SK-N-SH (cell line): ENCODE data around the gene FOXA2. TPM values are rescaled to one million over a fixed set of nuclear protein-coding genes. Genes with fewer than 3 reads are reported as not detected.

Experiments used
- CTCF ChIA-PET: fragments of 300-600, 350-600 bp; formaldehyde crosslinking; extraction: SDS; loops from one replicate; lab custom pipeline; 2021; lab: Yijun Ruan, JAX
- POLR2A ChIA-PET: fragments of 350-600 bp; sonication (Branson Sonifier 250); formaldehyde crosslinking; extraction: SDS; loops from one replicate; lab custom pipeline; 2020; ENCODE audit warnings: antibody characterized with exemption, inconsistent platforms; lab: Yijun Ruan, JAX
- DNase-seq: peaks from one replicate; pipeline ENCODE4 v3.0.0; 2012
- H2AFZ ChIP-seq: fragments of 200-600 bp; sonication (generic); 2 replicates; pipeline ENCODE4 v1.8.1; 2016; ENCODE audit warnings: antibody characterized with exemption, mild to moderate bottlenecking, low read depth
- H3F3A ChIP-seq: fragments of 200-600 bp; sonication (generic); replicated peaks from 2 replicates; pipeline ENCODE3; 2016; ENCODE audit warnings: antibody characterized with exemption, mild to moderate bottlenecking; ENCODE audit not compliant: insufficient read depth
- H3K27ac ChIP-seq, 2 experiments: fragments of 200-500 bp in 1 of 2; fragments of 200-600 bp in 1 of 2; sonication (Bioruptor generic) in 1 of 2; sonication (generic), shearing (Covaris generic) in 1 of 2; 2 replicates each; pipeline versions ENCODE4 v1.5.1 to v1.6.1; 2014 to 2016; ENCODE audit warnings: low read depth in 2 of 2, inconsistent platforms in 1 of 2, low read length in 1 of 2, mild to moderate bottlenecking in 1 of 2, mixed read lengths in 1 of 2
- H3K27me3 ChIP-seq: fragments of 200-600 bp; sonication (generic), shearing (Covaris generic); 2 replicates; pipeline ENCODE4 v1.6.1; 2016; ENCODE audit warnings: mixed run types; ENCODE audit not compliant: insufficient read depth
- H3K36me3 ChIP-seq, 2 experiments: fragments of 200-500 bp in 1 of 2; fragments of 200-600 bp in 1 of 2; sonication (Bioruptor generic) in 1 of 2; sonication (generic) in 1 of 2; replicated peaks in 1 of 2; 2 replicates each; pipeline versions ENCODE3 to v1.5.1; 2014 to 2016; ENCODE audit warnings: low read length in 1 of 2, mild to moderate bottlenecking in 1 of 2; ENCODE audit not compliant: insufficient read depth in 2 of 2, control insufficient read depth in 1 of 2
- H3K4me1 ChIP-seq, 2 experiments: fragments of 200-500 bp in 1 of 2; fragments of 200-600 bp in 1 of 2; sonication (Bioruptor generic) in 1 of 2; sonication (generic), shearing (Covaris generic) in 1 of 2; 2 replicates each; pipeline versions ENCODE4 v1.5.1 to v1.6.1; 2014 to 2016; ENCODE audit warnings: low read depth in 1 of 2, low read length in 1 of 2, mixed run types in 1 of 2; ENCODE audit not compliant: insufficient read depth in 2 of 2, control insufficient read depth in 1 of 2
- H3K4me2 ChIP-seq: fragments of 200-600 bp; sonication (generic), shearing (Covaris generic); 2 replicates; pipeline ENCODE4 v1.6.1; 2017; ENCODE audit warnings: mixed run types
- H3K4me3 ChIP-seq, 2 experiments: fragments of 200-500 bp in 1 of 2; fragments of 200-600 bp in 1 of 2; sonication (Bioruptor generic) in 1 of 2; sonication (generic), shearing (Covaris generic) in 1 of 2; 2 replicates each; pipeline versions ENCODE4 v1.5.1 to v1.8.1; 2014 to 2016; ENCODE audit warnings: low read depth in 2 of 2, inconsistent platforms in 1 of 2, low read length in 1 of 2, mild to moderate bottlenecking in 1 of 2, mixed read lengths in 1 of 2, moderate library complexity in 1 of 2
- H3K79me2 ChIP-seq: fragments of 200-600 bp; sonication (generic); 2 replicates; pipeline ENCODE4 v1.8.1; 2017; ENCODE audit warnings: mild to moderate bottlenecking; ENCODE audit not compliant: insufficient read depth
- H3K9ac ChIP-seq: fragments of 200-600 bp; sonication (generic); 2 replicates; pipeline ENCODE4 v1.6.1; 2017; ENCODE audit warnings: mixed run types
- H3K9me2 ChIP-seq: fragments of 200-600 bp; sonication (generic); 2 replicates; pipeline ENCODE4 v1.6.1; 2017; ENCODE audit warnings: mixed run types
- H3K9me3 ChIP-seq: fragments of 200-600 bp; sonication (generic); 2 replicates; pipeline ENCODE4 v1.6.1; 2017; ENCODE audit warnings: mixed run types, mild to moderate bottlenecking, moderate library complexity
- H4K20me1 ChIP-seq: fragments of 200-600 bp; sonication (generic); 2 replicates; pipeline ENCODE4 v1.6.1; 2017; ENCODE audit warnings: mild to moderate bottlenecking, mixed run types; ENCODE audit not compliant: insufficient read depth
- EP300 ChIP-seq, 2 experiments: IDR thresholded peaks; 2 replicates each; pipeline versions ENCODE4 v1.4.0 to v1.6.1; 2012; ENCODE audit warnings: borderline replicate concordance in 1 of 2, low read depth in 1 of 2, low read length in 1 of 2
- EZH2phosphoT487 ChIP-seq: fragments of 200-600 bp; sonication (generic); IDR thresholded peaks from 2 replicates; pipeline ENCODE4 v1.6.1; 2017; ENCODE audit warnings: low read depth, mixed run types, mild to moderate bottlenecking, antibody characterized with exemption, moderate library complexity, borderline replicate concordance
- FOSL2 ChIP-seq: IDR thresholded peaks from 2 replicates; pipeline ENCODE4 v1.4.0; 2012; ENCODE audit warnings: low read depth, mild to moderate bottlenecking, moderate library complexity, borderline replicate concordance
- FOXJ3 ChIP-seq: sonication (generic); formaldehyde crosslinking; IDR thresholded peaks from 2 replicates; pipeline ENCODE4 v1.5.1; 2020; ENCODE audit warnings: mild to moderate bottlenecking, missing genetic modification reagents
- FOXM1 ChIP-seq: IDR thresholded peaks from 2 replicates; pipeline ENCODE4 v1.4.0; 2012; ENCODE audit warnings: low read depth, mild to moderate bottlenecking
- GABPA ChIP-seq: IDR thresholded peaks from 2 replicates; pipeline ENCODE4 v1.4.0; 2012; ENCODE audit warnings: low read depth, mild to moderate bottlenecking
- NRF1 ChIP-seq: IDR thresholded peaks from 2 replicates; pipeline ENCODE4 v1.6.1; 2012; ENCODE audit warnings: low read depth, mild to moderate bottlenecking, low read length
- POLR2AphosphoS5 ChIP-seq: IDR thresholded peaks from 2 replicates; pipeline ENCODE4 v1.6.1; 2012; ENCODE audit warnings: low read depth, low read length
- RCOR1 ChIP-seq: fragments of 150-350 bp; IDR thresholded peaks from 2 replicates; pipeline ENCODE4 v1.6.1; 2017; ENCODE audit warnings: antibody characterized with exemption, low read length
- RXRA ChIP-seq: IDR thresholded peaks from 2 replicates; pipeline ENCODE4 v1.4.0; 2012; ENCODE audit warnings: low read depth, mild to moderate bottlenecking, borderline replicate concordance
- SMC3 ChIP-seq: IDR thresholded peaks from 2 replicates; pipeline ENCODE4 v1.6.1; 2012; ENCODE audit warnings: low read depth, low read length, improper control_type of control experiment
- TAF1 ChIP-seq: IDR thresholded peaks from 2 replicates; pipeline ENCODE4 v1.6.1; 2012; ENCODE audit warnings: low read depth, mild to moderate bottlenecking, low read length, moderate library complexity, borderline replicate concordance
- YY1 ChIP-seq: IDR thresholded peaks from 2 replicates; pipeline ENCODE4 v1.4.0; 2012; ENCODE audit warnings: low read depth, mild to moderate bottlenecking
- polyA plus RNA-seq, 3 experiments: library from polyadenylated mRNA; depleted of rRNA; stranded (reverse); fragments of >200 nt; gene quantifications; 2 replicates each; pipeline ENCODE4 v1.2.3, GENCODE V29; 2012
- TF ChIP-seq, protein P1 (sequence below): IDR thresholded peaks from 2 replicates; pipeline ENCODE4 v1.4.0; 2012; ENCODE audit warnings: low read depth
- TF ChIP-seq, protein P2 (sequence below): fragments of 150-350 bp; IDR thresholded peaks from 2 replicates; pipeline ENCODE4 v1.6.1; 2016; ENCODE audit warnings: mild to moderate bottlenecking, low read depth, low read length
- TF ChIP-seq, protein P3 (sequence below): fragments of 150-350 bp; IDR thresholded peaks from 2 replicates; pipeline ENCODE4 v1.6.1; 2017; ENCODE audit warnings: antibody characterized with exemption, low read length, low read depth, borderline replicate concordance
- TF ChIP-seq, protein P4 (sequence below): IDR thresholded peaks from 2 replicates; pipeline ENCODE4 v1.6.1; 2012; ENCODE audit warnings: mild to moderate bottlenecking, low read depth, low read length, moderate library complexity

The FOXA2 gene
- polyA plus RNA-seq, 1 of the 3 experiments (the other 2 are of a cell fraction) = not detected

DNA sequence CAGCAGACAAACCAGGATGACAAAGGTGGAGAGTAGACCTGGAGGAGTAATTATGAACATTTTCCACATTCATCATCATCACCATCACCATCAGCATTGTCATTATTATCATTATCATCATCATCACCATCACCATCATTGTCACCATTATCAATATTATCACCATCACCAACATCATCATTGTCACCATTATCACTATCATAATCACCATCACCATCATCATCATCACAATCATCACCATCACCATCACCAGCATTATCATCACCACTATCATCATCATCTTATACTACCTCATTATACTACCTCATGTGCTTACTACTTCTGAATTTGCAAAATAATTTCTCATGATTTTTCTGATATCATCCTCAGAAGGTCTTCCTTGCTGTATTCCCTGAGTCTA lies 39.3 kb downstream of the FOXA2 start:
- DNase-seq = no peak
- Histone ChIP-seq H3K27ac (no peak overlapping the region), H3K27me3 (peaks cover 3% of the 10 kb centered on the region; the same call in 1 of the 2 replicates), H3K4me2 (no peak overlapping the region), H3K4me3 (no peak overlapping the region), H3K9me3 (no peaks in the 10 kb centered on the region), H3K79me2 (no peaks in the 10 kb centered on the region), H3K9me2 (no peaks in the 10 kb centered on the region), H3F3A (no peaks in the 10 kb centered on the region), H3K9ac (no peak overlapping the region), H4K20me1 (no peaks in the 10 kb centered on the region), H2AFZ (no peak overlapping the region), H3K36me3 (no peaks in the 10 kb centered on the region)
- CTCF ChIA-PET = no interaction called here
- POLR2A ChIA-PET = no interaction called here
- TF ChIP-seq EP300 (IDR thresholded peaks at IDR 0.05; ENCODE audit: borderline replicate concordance in 1 of 2, low read depth in 1 of 2, low read length in 1 of 2) (no peak), NRF1 (no peak), TAF1 (no peak), POLR2AphosphoS5 (no peak), EZH2phosphoT487 (no peak), FOSL2 (no peak), GABPA (no peak), FOXJ3 (CRISPR knock-in tag) (no peak), RXRA (no peak), FOXM1 (no peak), SMC3 (no peak), YY1 (no peak), RCOR1 (no peak)
- TF ChIP-seq, protein P1, sequence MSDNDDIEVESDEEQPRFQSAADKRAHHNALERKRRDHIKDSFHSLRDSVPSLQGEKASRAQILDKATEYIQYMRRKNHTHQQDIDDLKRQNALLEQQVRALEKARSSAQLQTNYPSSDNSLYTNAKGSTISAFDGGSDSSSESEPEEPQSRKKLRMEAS = no peak
- TF ChIP-seq, protein P2, sequence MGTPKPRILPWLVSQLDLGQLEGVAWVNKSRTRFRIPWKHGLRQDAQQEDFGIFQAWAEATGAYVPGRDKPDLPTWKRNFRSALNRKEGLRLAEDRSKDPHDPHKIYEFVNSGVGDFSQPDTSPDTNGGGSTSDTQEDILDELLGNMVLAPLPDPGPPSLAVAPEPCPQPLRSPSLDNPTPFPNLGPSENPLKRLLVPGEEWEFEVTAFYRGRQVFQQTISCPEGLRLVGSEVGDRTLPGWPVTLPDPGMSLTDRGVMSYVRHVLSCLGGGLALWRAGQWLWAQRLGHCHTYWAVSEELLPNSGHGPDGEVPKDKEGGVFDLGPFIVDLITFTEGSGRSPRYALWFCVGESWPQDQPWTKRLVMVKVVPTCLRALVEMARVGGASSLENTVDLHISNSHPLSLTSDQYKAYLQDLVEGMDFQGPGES = no peak
- TF ChIP-seq, protein P3, sequence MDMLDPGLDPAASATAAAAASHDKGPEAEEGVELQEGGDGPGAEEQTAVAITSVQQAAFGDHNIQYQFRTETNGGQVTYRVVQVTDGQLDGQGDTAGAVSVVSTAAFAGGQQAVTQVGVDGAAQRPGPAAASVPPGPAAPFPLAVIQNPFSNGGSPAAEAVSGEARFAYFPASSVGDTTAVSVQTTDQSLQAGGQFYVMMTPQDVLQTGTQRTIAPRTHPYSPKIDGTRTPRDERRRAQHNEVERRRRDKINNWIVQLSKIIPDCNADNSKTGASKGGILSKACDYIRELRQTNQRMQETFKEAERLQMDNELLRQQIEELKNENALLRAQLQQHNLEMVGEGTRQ = no peak
- TF ChIP-seq, protein P4, sequence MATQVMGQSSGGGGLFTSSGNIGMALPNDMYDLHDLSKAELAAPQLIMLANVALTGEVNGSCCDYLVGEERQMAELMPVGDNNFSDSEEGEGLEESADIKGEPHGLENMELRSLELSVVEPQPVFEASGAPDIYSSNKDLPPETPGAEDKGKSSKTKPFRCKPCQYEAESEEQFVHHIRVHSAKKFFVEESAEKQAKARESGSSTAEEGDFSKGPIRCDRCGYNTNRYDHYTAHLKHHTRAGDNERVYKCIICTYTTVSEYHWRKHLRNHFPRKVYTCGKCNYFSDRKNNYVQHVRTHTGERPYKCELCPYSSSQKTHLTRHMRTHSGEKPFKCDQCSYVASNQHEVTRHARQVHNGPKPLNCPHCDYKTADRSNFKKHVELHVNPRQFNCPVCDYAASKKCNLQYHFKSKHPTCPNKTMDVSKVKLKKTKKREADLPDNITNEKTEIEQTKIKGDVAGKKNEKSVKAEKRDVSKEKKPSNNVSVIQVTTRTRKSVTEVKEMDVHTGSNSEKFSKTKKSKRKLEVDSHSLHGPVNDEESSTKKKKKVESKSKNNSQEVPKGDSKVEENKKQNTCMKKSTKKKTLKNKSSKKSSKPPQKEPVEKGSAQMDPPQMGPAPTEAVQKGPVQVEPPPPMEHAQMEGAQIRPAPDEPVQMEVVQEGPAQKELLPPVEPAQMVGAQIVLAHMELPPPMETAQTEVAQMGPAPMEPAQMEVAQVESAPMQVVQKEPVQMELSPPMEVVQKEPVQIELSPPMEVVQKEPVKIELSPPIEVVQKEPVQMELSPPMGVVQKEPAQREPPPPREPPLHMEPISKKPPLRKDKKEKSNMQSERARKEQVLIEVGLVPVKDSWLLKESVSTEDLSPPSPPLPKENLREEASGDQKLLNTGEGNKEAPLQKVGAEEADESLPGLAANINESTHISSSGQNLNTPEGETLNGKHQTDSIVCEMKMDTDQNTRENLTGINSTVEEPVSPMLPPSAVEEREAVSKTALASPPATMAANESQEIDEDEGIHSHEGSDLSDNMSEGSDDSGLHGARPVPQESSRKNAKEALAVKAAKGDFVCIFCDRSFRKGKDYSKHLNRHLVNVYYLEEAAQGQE = no peak
- TF ChIP-seq, all 33 proteins: peak for 0
- no peaks in the 10 kb centered on the region for H3K4me1 ChIP-seq
